HFF-Myc (cell line): ENCODE results near the gene CYP8B1.

Source experiments
- DNase-seq: peaks from one replicate; pipeline ENCODE4 v3.0.0-alpha.2; 2011; ENCODE audit warnings: low read depth; ENCODE audit errors: extremely low read depth
- H3K4me3 ChIP-seq: replicated peaks from 2 replicates; pipeline ENCODE4 v1.5.1; 2011; ENCODE audit warnings: low read depth, mild to moderate bottlenecking, control low read depth, low read length
- CTCF ChIP-seq: IDR thresholded peaks from 2 replicates; pipeline ENCODE4 v1.5.1; 2012; ENCODE audit warnings: mild to moderate bottlenecking, low read depth, low read length, control low read depth; ENCODE audit errors: missing control alignments

Gene CYP8B1

GRCh38 chr3:42827654-42828053, 48.0 kb downstream of the CYP8B1 start:
- TF ChIP-seq CTCF, result no peak
- no peak for DNase-seq
- H3K4me3 ChIP-seq, result no peak overlapping the region

DNA sequence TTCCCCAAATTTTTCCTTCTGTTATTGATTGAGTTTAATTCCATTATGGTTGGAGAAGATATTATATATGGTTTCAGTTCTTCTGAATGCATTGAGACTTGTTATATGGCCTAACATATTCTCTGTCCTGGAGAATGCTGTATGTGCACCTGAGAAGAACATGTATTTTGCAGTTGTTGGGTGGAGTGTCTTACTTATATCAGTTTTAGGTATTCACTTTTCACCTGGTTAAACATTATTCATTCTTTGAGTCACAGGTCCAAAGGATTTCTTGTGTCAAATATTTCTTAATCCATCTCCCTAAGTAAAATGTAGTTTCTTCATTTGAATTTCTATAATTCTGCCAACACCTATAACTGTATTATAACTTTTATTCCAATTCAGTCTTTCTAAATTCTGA, 48.7 kb downstream of the CYP8B1 start:
- no peak for TF ChIP-seq CTCF
- no peak for DNase-seq
- H3K4me3 ChIP-seq, result no peak overlapping the region

DNA sequence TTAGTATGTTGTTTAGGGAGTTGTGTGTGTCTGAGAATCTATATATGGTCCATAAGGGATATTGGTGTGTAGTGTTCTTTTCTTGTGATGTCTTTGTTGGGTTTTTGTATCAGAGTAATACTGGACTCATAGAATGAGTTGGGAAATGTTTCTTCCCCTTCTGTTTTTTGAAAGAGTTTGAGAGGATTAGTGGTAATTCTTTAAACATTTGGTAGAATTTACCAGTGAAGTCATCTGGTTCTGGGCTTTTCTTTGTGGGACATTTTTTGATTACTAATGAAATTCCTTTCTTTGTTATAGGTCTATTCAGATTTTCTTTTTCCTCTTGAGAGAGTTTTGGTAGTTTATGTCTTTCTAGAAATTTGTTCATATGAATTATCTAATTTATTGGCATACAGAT, 49.5 kb downstream of the CYP8B1 start:
- no peak for TF ChIP-seq CTCF
- no peak for DNase-seq
- H3K4me3 ChIP-seq, result no peak overlapping the region

GRCh38 chr3:42823351-42823750, 52.3 kb downstream of the CYP8B1 start:
- no peak for TF ChIP-seq CTCF
- no peak for DNase-seq
- H3K4me3 ChIP-seq, result no peak overlapping the region

GRCh38 chr3:42822828-42823227, 52.9 kb downstream of the CYP8B1 start:
- TF ChIP-seq CTCF, result no peak
- DNase-seq, result no peak
- H3K4me3 ChIP-seq, result no peak overlapping the region
